AG09309 (cell line): ENCODE data around the gene CNGB1.
A peak's percentile ranks its signal among the peaks of the same experiment; 100 is the strongest.

Experiments
- DNase-seq: peaks from one replicate; pipeline ENCODE4 v3.0.0-alpha.2; 2010; ENCODE audit warnings: low read depth
- H3K4me3 ChIP-seq: 2 replicates; pipeline ENCODE4 v1.5.1; 2011; ENCODE audit warnings: mild to moderate bottlenecking, low read depth, low read length, moderate library complexity; ENCODE audit not compliant: control insufficient read depth
- CTCF ChIP-seq: IDR thresholded peaks from 2 replicates; pipeline ENCODE4 v1.5.1; 2011; ENCODE audit warnings: mild to moderate bottlenecking, low read depth, low read length, inconsistent platforms; ENCODE audit not compliant: insufficient read depth, control insufficient read depth; ENCODE audit errors: missing control alignments

CNGB1 gene

DNA sequence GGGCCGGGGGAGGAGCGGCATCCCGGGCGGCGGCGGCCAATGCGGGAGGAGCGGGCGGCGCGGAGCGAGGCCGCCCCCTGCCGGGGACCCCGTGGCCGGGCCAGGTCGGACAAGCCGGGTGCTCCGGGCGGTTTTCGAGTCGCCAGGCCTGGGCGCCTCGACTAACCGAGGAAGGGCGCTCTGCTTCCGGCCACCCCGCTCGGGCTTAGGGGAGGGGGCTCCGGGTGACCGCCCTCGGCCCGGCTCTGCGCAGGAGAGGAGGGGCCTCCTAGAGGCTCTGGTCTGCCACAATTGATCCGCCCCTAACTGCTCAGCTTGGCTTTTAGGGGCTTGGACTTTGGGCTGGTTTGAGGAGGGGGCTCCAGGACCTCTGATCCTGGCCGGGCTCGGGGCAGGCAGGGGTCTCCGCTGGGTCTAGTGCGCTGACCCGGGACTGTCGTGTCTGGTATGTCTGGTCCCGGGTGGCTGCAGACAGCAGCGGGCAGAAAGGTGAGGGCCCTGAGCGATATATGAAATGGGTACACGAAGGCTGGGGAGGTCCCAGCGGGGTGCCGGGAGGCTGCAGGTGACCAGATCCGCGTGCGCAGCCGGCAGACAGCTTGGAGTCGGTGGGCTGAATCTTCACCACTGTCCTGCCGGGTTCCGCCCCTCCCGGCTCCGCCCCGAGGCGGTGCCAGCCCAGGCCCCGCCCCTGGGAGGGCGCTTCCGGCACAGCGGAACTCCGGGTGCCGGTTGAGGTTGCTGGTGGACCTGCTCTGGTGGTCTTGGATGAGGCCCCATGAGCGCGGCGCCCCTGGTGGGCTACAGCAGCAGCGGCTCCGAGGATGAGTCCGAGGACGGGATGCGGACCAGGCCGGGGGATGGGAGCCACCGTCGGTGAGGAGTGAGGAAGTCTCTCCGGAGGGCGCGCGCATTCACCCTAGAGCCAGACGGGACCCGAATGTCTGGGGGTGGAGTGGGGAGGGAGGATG is 30.1 kb upstream of the CNGB1 start, which contains the start of gene USB1:
TSS of gene USB1 (plus strand) at position 702 of the 971 bp plus-strand sequence. CDS start at position 779, 77 bp downstream.
- DNase-seq, result no peak
- peak; percentile 49 for TF ChIP-seq CTCF
- H3K4me3 ChIP-seq, result peak within 1 kb of the TSS; percentile 98

- DNase-seq, result no peak
- no peak for TF ChIP-seq CTCF
- peak within 1 kb of the TSS; percentile 98 for H3K4me3 ChIP-seq
These were observed 29.2 kb upstream of the CNGB1 start, which contains the start of gene ZNF319 for GRCh38 chr16:57999971-58000705. TSS of gene ZNF319 (minus strand) at chr16:58000672. CDS start at chr16:57998265, 2,407 bp downstream.

GRCh38 chr16:57999366-57999970 is 28.5 kb upstream of the CNGB1 start:
- no peak for TF ChIP-seq CTCF
- no peak for DNase-seq
- H3K4me3 ChIP-seq, result peak overlapping the region; percentile 71

- DNase-seq, result no peak
- no peak overlapping the region; the same call in 1 of the 2 replicates for H3K4me3 ChIP-seq
- TF ChIP-seq CTCF, result no peak
These were observed 28.1 kb upstream of the CNGB1 start for GRCh38 chr16:57998992-57999365.

- TF ChIP-seq CTCF, result no peak
- H3K4me3 ChIP-seq, result no peak overlapping the region
- no peak for DNase-seq
These were observed 27.6 kb upstream of the CNGB1 start for GRCh38 chr16:57998486-57998885.
